ENCODE results near the gene OTOS. TPM values are rescaled to one million over a fixed set of nuclear protein-coding genes. Genes with fewer than 3 reads are reported as not detected.
A peak's percentile ranks its signal among the peaks of the same experiment; 100 is the strongest.

OTOS gene
- total RNA-seq, 1 donor from 2014 or later: not detected

DNA sequence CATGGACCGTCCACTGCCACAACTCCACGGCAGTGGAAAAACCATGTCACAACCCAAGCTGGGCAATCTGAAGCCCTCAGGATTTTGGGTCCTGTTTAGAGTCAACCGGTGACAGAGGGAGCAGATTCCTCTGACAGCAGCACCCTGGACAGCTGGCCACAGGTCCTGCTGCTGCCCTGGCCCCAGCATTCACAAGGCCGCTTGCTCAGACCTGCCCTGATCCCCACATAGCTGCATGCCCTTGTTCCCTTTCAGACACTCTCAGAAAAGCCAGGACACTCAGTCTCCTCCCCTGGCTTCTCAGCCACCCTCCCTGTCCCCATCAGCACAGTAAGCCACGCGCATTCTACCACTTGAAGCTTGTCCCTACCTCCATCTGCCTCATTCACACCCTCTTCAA lies 6.0 kb downstream of the OTOS start:
- TF ChIP-seq, protein P1, sequence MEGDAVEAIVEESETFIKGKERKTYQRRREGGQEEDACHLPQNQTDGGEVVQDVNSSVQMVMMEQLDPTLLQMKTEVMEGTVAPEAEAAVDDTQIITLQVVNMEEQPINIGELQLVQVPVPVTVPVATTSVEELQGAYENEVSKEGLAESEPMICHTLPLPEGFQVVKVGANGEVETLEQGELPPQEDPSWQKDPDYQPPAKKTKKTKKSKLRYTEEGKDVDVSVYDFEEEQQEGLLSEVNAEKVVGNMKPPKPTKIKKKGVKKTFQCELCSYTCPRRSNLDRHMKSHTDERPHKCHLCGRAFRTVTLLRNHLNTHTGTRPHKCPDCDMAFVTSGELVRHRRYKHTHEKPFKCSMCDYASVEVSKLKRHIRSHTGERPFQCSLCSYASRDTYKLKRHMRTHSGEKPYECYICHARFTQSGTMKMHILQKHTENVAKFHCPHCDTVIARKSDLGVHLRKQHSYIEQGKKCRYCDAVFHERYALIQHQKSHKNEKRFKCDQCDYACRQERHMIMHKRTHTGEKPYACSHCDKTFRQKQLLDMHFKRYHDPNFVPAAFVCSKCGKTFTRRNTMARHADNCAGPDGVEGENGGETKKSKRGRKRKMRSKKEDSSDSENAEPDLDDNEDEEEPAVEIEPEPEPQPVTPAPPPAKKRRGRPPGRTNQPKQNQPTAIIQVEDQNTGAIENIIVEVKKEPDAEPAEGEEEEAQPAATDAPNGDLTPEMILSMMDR (IDR thresholded peaks at IDR 0.05; ENCODE audit: insufficient read depth, low read length, poor library complexity, severe bottlenecking): no peak
- no peak for DNase-seq (ENCODE audit: low read depth)
- Histone ChIP-seq H3K36me3 (ENCODE audit: control insufficient read depth, insufficient read depth, low read length) (peaks cover 1% of the 10 kb centered on the region), H3K27me3 (ENCODE audit: control insufficient read depth, insufficient read depth, low read length) (peaks cover 5% of the 10 kb centered on the region), H3K4me3 (ENCODE audit: low read depth, low read length) (no peak overlapping the region)

DNA sequence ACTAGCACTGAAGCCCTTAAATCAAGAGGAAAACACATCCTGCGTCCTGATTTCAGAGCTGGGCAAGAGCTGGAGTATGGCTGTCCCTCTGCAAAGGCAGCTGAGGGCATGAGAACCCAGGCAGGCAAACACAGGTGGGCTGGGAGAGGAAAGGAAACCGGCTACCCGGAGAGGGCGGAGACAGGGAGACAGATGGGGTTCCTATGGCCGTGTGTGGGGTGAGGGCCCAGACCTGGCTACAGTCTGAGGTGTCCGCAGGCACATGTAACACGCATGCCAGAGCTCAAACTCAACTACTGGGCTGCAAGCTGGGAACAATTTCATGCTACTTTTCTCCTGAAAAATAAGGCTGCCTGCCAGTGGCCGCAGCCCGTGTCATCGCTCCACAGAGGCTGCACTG lies 7.1 kb downstream of the OTOS start:
- no peak overlapping the region for H3K4me3 ChIP-seq (ENCODE audit: low read depth, low read length)
- peaks cover 1% of the 10 kb centered on the region for H3K36me3 ChIP-seq (ENCODE audit: control insufficient read depth, insufficient read depth, low read length)
- H3K27me3 ChIP-seq (ENCODE audit: control insufficient read depth, insufficient read depth, low read length): no peaks in the 10 kb centered on the region
- no peak for DNase-seq (ENCODE audit: low read depth)
- TF ChIP-seq, protein P1 (IDR thresholded peaks at IDR 0.05; ENCODE audit: insufficient read depth, low read length, poor library complexity, severe bottlenecking): no peak

DNA sequence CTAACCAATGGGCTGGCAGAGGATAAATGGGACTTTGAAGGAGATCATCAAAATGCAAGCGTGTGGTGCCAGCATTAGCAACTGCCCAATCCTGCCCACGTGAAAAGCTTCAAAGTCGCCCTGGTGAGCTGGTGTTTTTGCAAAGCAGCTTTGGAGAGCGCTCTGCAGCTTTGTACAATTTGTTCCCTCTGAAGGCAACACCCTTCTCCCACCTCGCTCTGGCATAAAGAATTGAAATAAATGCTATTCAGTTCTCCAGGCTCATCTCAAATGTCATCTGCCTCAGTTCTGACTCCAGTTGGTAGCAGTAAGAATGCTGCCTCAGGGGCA lies 7.8 kb downstream of the OTOS start:
- DNase-seq (ENCODE audit: low read depth): no peak
- TF ChIP-seq, protein P1 (IDR thresholded peaks at IDR 0.05; ENCODE audit: insufficient read depth, low read length, poor library complexity, severe bottlenecking): no peak

DNA sequence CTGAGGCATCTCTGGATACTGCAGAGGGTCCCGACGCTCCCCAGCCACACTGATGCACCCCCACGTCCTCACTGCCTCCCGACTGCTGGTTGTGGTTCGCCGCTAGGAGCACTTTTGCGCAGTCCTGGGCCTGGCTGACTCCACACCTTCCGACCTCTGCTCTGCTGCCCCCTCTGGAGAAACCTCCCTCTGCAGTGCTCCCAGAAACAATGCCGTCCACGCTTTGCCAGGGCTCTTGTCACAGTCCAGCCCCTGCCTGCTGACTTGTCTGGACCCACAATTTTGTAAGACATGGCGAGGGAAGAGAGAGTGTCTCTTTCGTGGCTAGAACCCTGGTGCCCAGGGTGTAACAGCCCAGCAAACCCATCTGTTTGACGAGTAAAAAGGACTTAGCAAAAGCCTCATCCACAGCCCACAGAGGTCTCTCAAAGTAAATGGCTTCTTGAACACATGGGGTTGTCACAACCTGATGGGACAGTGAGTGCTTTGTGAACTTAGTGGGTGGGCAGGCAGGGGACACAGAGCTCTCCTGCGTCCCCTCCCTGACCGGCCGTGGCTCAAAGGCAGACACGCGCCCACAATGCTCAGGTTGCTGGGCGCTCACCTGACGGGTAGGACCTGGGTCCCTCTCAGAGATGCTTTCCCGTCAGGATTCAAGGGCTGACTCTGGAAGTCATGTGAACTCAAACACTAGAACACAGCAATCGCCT lies 8.4 kb downstream of the OTOS start:
- no peak for DNase-seq (ENCODE audit: low read depth)
- Histone ChIP-seq H3K27me3 (ENCODE audit: control insufficient read depth, insufficient read depth, low read length) (no peaks in the 10 kb centered on the region), H3K36me3 (ENCODE audit: control insufficient read depth, insufficient read depth, low read length) (peaks cover 1% of the 10 kb centered on the region), H3K4me3 (ENCODE audit: low read depth, low read length) (no peak overlapping the region)
- TF ChIP-seq, protein P1 (IDR thresholded peaks at IDR 0.05; ENCODE audit: insufficient read depth, low read length, poor library complexity, severe bottlenecking): peak; percentile 23

More for the DNA sequence above, 7.8 kb downstream of the OTOS start:
- H3K4me3 ChIP-seq (ENCODE audit: low read depth, low read length): no peak overlapping the region
- H3K36me3 ChIP-seq (ENCODE audit: control insufficient read depth, insufficient read depth, low read length): peaks cover 1% of the 10 kb centered on the region
- no peaks in the 10 kb centered on the region for H3K27me3 ChIP-seq (ENCODE audit: control insufficient read depth, insufficient read depth, low read length)

DNA sequence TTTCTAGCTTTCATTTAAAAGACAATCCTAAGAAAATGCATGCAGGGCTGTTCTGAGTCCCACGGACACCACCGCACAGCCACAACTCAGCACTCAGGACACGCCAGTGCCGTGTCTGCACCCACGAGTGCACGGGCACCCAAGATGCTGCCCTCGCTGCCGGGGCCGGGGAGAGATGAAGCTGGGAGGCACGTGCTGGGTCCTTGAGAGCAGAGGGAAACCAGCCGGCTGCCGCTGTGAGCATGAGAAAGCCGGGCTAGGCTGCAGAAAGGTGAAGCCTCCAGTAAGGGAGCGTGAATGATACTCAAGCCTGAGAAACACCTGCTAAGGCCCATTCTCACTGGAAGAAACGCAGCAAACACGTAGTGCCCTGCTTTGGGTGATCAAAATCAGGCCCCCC lies 9.2 kb downstream of the OTOS start:
- DNase-seq (ENCODE audit: low read depth): no peak
- TF ChIP-seq, protein P1 (IDR thresholded peaks at IDR 0.05; ENCODE audit: insufficient read depth, low read length, poor library complexity, severe bottlenecking): no peak
- H3K27me3 ChIP-seq (ENCODE audit: control insufficient read depth, insufficient read depth, low read length): no peaks in the 10 kb centered on the region
- no peak overlapping the region for H3K4me3 ChIP-seq (ENCODE audit: low read depth, low read length)
- peaks cover 1% of the 10 kb centered on the region for H3K36me3 ChIP-seq (ENCODE audit: control insufficient read depth, insufficient read depth, low read length)
